OCI-LY3 (cell line): ENCODE results near the gene FER1L5.

Experiments
- H2AFZ ChIP-seq: fragments of 200-600, 300-600 bp; shearing (Covaris generic); 2 replicates; pipeline ENCODE4 v1.6.0; 2014; ENCODE audit warnings: antibody characterized with exemption, low read depth, low read length
- H3K27ac ChIP-seq: fragments of 200-600, 300-600 bp; sonication (generic); 2 replicates; pipeline ENCODE4 v1.5.1; 2014; ENCODE audit warnings: mild to moderate bottlenecking, low read length, moderate library complexity, mixed read lengths
- H3K27me3 ChIP-seq: fragments of 200-600, 300-600 bp; sonication (generic); 2 replicates; pipeline ENCODE4 v1.6.1; 2014; ENCODE audit warnings: low read depth, low read length, mixed read lengths
- H3K36me3 ChIP-seq: fragments of 200-600, 300-600 bp; sonication (generic); replicated peaks from 2 replicates; pipeline ENCODE3; 2014; ENCODE audit warnings: low read depth, low read length, mixed read lengths
- H3K4me1 ChIP-seq: fragments of 300-600, 200-600 bp; sonication (generic); 2 replicates; pipeline ENCODE4 v1.6.1; 2014; ENCODE audit warnings: low read length, mixed read lengths
- H3K4me2 ChIP-seq: fragments of 200-600, 300-600 bp; sonication (generic); 2 replicates; pipeline ENCODE4 v1.6.1; 2014; ENCODE audit warnings: low read length, mixed read lengths
- H3K4me3 ChIP-seq: fragments of 300-600, 200-600 bp; sonication (generic); 2 replicates; pipeline ENCODE4 v1.5.1; 2014; ENCODE audit warnings: antibody characterized with exemption, mild to moderate bottlenecking, low read length, moderate library complexity
- H3K79me2 ChIP-seq: fragments of 300-600, 200-600 bp; shearing (Covaris generic); 2 replicates; pipeline ENCODE4 v1.6.1; 2014; ENCODE audit warnings: mild to moderate bottlenecking, low read length, mixed read lengths
- H3K9ac ChIP-seq: fragments of 300-600, 200-600 bp; shearing (Covaris generic); 2 replicates; pipeline ENCODE4 v1.6.0; 2014; ENCODE audit warnings: mild to moderate bottlenecking, low read length, moderate library complexity
- H3K9me3 ChIP-seq: fragments of 200-600, 300-600 bp; shearing (Covaris generic); 2 replicates; pipeline ENCODE4 v1.6.1; 2014; ENCODE audit warnings: low read length, mixed read lengths; ENCODE audit not compliant: insufficient read depth
- H4K20me1 ChIP-seq: fragments of 200-600, 300-600 bp; sonication (generic); 2 replicates; pipeline ENCODE4 v1.6.1; 2016; ENCODE audit warnings: low read length, mixed read lengths; ENCODE audit not compliant: insufficient read depth
- EZH2phosphoT487 ChIP-seq: fragments of 200-600 bp; shearing (Covaris generic); IDR thresholded peaks from 2 replicates; pipeline ENCODE4 v1.6.1; 2018; ENCODE audit warnings: antibody characterized with exemption, mixed run types, low read depth
- TF ChIP-seq, protein P1 (sequence below): fragments of 200-600, 300-600 bp; sonication (generic); IDR thresholded peaks from 2 replicates; pipeline ENCODE4 v1.5.1; 2014; ENCODE audit warnings: antibody characterized with exemption, low read length, low read depth

FER1L5 gene

DNA sequence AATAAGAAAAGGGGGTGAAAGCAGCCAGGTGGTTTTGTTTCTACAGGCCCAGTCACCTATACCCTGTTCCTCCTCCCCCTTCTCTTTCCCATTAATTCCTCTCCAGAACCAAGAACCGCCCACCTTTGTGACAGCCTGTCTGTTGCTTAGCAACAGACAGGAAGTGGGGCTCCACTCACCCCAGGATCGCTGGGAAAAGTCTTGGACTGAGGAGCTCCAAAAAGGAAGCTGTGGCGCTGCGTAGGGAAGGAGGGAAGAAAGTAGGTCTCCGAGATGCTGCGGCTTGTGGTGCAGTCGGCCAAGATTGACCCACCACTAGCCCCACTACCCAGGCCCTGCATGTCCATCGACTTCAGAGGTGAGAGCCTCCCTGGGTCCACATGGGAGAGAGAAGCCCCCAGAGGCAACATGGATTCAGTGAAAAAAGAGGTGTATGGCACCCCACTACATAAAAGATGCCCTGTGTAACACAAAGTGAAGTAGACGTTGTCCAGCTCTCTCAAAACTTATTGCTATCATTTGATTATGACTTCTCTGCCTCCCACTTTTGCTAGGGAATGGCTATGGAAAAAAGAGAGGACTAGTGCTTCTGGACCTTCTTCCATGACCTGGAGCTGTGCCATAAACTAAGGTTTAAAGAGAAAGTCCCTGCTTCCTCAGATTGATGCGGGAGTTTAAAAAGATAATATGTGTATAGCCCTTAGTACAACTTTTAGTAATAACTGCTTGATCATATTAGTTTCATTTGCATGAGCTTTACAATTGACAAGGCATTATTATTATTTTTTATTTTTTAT is at the start of gene FER1L5:
Gene FER1L5, plus strand, starts transcription at position 201 of the 797 bp plus-strand sequence. Its CDS starts 73 bp downstream, at position 274.
- Histone ChIP-seq H3K36me3 (no peaks in the 10 kb centered on the region), H3K27ac (no peak within 1 kb of the TSS), H3K79me2 (peaks cover under 1% of the 10 kb centered on the region; the same call in 1 of the 2 replicates), H3K4me3 (no peak within 1 kb of the TSS), H3K4me1 (peaks cover 6% of the 10 kb centered on the region), H3K9ac (no peak within 1 kb of the TSS), H3K27me3 (no peaks in the 10 kb centered on the region), H3K4me2 (no peak within 1 kb of the TSS), H2AFZ (no peak within 1 kb of the TSS), H3K9me3 (no peaks in the 10 kb centered on the region), H4K20me1 (no peaks in the 10 kb centered on the region)
- TF ChIP-seq EZH2phosphoT487, result no peak
- TF ChIP-seq, protein P1, sequence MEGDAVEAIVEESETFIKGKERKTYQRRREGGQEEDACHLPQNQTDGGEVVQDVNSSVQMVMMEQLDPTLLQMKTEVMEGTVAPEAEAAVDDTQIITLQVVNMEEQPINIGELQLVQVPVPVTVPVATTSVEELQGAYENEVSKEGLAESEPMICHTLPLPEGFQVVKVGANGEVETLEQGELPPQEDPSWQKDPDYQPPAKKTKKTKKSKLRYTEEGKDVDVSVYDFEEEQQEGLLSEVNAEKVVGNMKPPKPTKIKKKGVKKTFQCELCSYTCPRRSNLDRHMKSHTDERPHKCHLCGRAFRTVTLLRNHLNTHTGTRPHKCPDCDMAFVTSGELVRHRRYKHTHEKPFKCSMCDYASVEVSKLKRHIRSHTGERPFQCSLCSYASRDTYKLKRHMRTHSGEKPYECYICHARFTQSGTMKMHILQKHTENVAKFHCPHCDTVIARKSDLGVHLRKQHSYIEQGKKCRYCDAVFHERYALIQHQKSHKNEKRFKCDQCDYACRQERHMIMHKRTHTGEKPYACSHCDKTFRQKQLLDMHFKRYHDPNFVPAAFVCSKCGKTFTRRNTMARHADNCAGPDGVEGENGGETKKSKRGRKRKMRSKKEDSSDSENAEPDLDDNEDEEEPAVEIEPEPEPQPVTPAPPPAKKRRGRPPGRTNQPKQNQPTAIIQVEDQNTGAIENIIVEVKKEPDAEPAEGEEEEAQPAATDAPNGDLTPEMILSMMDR, result no peak

GRCh38 chr2:96594282-96594681 is 48.3 kb upstream of the FER1L5 start:
- H4K20me1 ChIP-seq, result no peaks in the 10 kb centered on the region
- no peaks in the 10 kb centered on the region for H3K9me3 ChIP-seq
- H3K4me2 ChIP-seq, result no peak overlapping the region
- TF ChIP-seq, protein P1, result no peak
- TF ChIP-seq EZH2phosphoT487, result no peak
- no peaks in the 10 kb centered on the region for H3K27me3 ChIP-seq
- no peak overlapping the region for H3K9ac ChIP-seq
- H3K4me3 ChIP-seq, result no peak overlapping the region
- no peaks in the 10 kb centered on the region for H3K4me1 ChIP-seq
- H2AFZ ChIP-seq, result no peak overlapping the region
- peaks cover 44% of the 10 kb centered on the region for H3K36me3 ChIP-seq
- no peaks in the 10 kb centered on the region for H3K79me2 ChIP-seq
- no peak overlapping the region for H3K27ac ChIP-seq

- no peak overlapping the region for H3K4me2 ChIP-seq
- no peaks in the 10 kb centered on the region for H3K27me3 ChIP-seq
- H4K20me1 ChIP-seq, result no peaks in the 10 kb centered on the region
- TF ChIP-seq, protein P1, result no peak
- TF ChIP-seq EZH2phosphoT487, result no peak
- H3K79me2 ChIP-seq, result no peaks in the 10 kb centered on the region
- H3K4me3 ChIP-seq, result no peak overlapping the region
- H3K36me3 ChIP-seq, result peaks cover 47% of the 10 kb centered on the region
- no peak overlapping the region for H3K9ac ChIP-seq
- H3K4me1 ChIP-seq, result no peaks in the 10 kb centered on the region
- H3K9me3 ChIP-seq, result no peaks in the 10 kb centered on the region
- no peak overlapping the region for H3K27ac ChIP-seq
- no peak overlapping the region for H2AFZ ChIP-seq
Measured at GRCh38 chr2:96594691-96595152, 47.8 kb upstream of the FER1L5 start.

- Histone ChIP-seq H3K27me3 (no peaks in the 10 kb centered on the region), H2AFZ (no peak overlapping the region), H3K79me2 (no peaks in the 10 kb centered on the region), H3K9ac (no peak overlapping the region), H3K27ac (no peak overlapping the region), H3K36me3 (peaks cover 55% of the 10 kb centered on the region), H4K20me1 (no peaks in the 10 kb centered on the region), H3K4me2 (no peak overlapping the region), H3K4me1 (no peaks in the 10 kb centered on the region), H3K4me3 (no peak overlapping the region), H3K9me3 (no peaks in the 10 kb centered on the region)
- no peak for TF ChIP-seq EZH2phosphoT487
- TF ChIP-seq, protein P1, result no peak
Measured at GRCh38 chr2:96596596-96596995, 46.0 kb upstream of the FER1L5 start.
